HG02642 (cell line): ENCODE measurements around the gene MEPCE.
"Not testable (repeated sequence)": the region's sequence is repeated elsewhere in the genome, so short reads cannot be mapped to it uniquely, and the experiment has no call there.

Experiments
- ATAC-seq: cut with Tn5 transposase; IDR thresholded peaks from one replicate; pipeline ENCODE4 v1.9.1; 2021; ENCODE audit warnings: mild to moderate bottlenecking; ENCODE audit not compliant: unreplicated experiment, poor library complexity

Gene MEPCE

GRCh38 chr7:100429637-100430492 lies at the start of gene MEPCE:
Gene MEPCE, plus strand, starts transcription at chr7:100429831. Its CDS starts 188 bp downstream, at chr7:100430019.
- ATAC-seq, result peak; percentile 43

GRCh38 chr7:100380196-100380595 lies 49.4 kb upstream of the MEPCE start:
- ATAC-seq, result no peak

- not testable (repeated sequence) for ATAC-seq
Measured at GRCh38 chr7:100381531-100382233, 47.9 kb upstream of the MEPCE start.

GRCh38 chr7:100382234-100382853 lies 47.3 kb upstream of the MEPCE start:
- not testable (repeated sequence) for ATAC-seq

GRCh38 chr7:100384628-100385294 lies 44.9 kb upstream of the MEPCE start:
- ATAC-seq, result no peak

- ATAC-seq, result no peak
Measured at GRCh38 chr7:100386940-100387339, 42.7 kb upstream of the MEPCE start.

GRCh38 chr7:100387695-100388094 lies 41.9 kb upstream of the MEPCE start:
- no peak for ATAC-seq

- no peak for ATAC-seq
Measured at GRCh38 chr7:100389437-100390088, 40.1 kb upstream of the MEPCE start.

GRCh38 chr7:100390286-100391009 lies 39.2 kb upstream of the MEPCE start:
- ATAC-seq, result no peak

GRCh38 chr7:100393233-100393905 lies 36.3 kb upstream of the MEPCE start:
- ATAC-seq, result no peak

- ATAC-seq, result no peak
Measured at GRCh38 chr7:100394077-100394476, 35.6 kb upstream of the MEPCE start.

- ATAC-seq, result peak; percentile 80
Measured at GRCh38 chr7:100396421-100396982, 33.1 kb upstream of the MEPCE start.

- ATAC-seq, result no peak
Measured at GRCh38 chr7:100397315-100398081, 32.1 kb upstream of the MEPCE start.

GRCh38 chr7:100398239-100398638 lies 31.4 kb upstream of the MEPCE start:
- ATAC-seq, result no peak

GRCh38 chr7:100400041-100400440 lies 29.6 kb upstream of the MEPCE start:
- no peak for ATAC-seq

- ATAC-seq, result no peak
Measured at GRCh38 chr7:100400656-100401055, 29.0 kb upstream of the MEPCE start.

GRCh38 chr7:100401811-100402210 lies 27.8 kb upstream of the MEPCE start:
- ATAC-seq, result no peak

GRCh38 chr7:100402241-100402640 lies 27.4 kb upstream of the MEPCE start:
- ATAC-seq, result no peak
